ENCODE results near the gene ACAP1. TPM values are rescaled to one million over a fixed set of nuclear protein-coding genes. Genes with fewer than 3 reads are reported as not detected.

Gene ACAP1
- total RNA-seq, 2 donors from 2014 or later: 5.1 to 6.7 TPM

- Histone ChIP-seq H3K9me3 (no peaks in the 10 kb centered on the region), H3K4me1 (peaks cover 0 to 3% of the 10 kb centered on the region in 2 donors), H3K27me3 (no peaks in the 10 kb centered on the region), H3K36me3 (peaks cover 82% of the 10 kb centered on the region), H3K27ac (no peak overlapping the region), H3K4me3 (no peak overlapping the region)
- no peak for DNase-seq (ENCODE audit: low spot score)
- TF ChIP-seq CTCF (IDR thresholded peaks at IDR 0.05): no peak
Observed at GRCh38 chr17:7322520-7323194, 13.7 kb upstream of the ACAP1 start.

GRCh38 chr17:7323731-7324437, 12.4 kb upstream of the ACAP1 start:
- no peak overlapping the region for H3K4me3 ChIP-seq
- TF ChIP-seq CTCF (IDR thresholded peaks at IDR 0.05): peak; percentile 70 to 86
- no peak for DNase-seq (ENCODE audit: low spot score)

GRCh38 chr17:7324438-7324779, 11.9 kb upstream of the ACAP1 start:
- no peak for DNase-seq (ENCODE audit: low spot score)
- no peaks in the 10 kb centered on the region for H3K27me3 ChIP-seq
- no peak overlapping the region for H3K4me3 ChIP-seq
- H3K9me3 ChIP-seq: no peaks in the 10 kb centered on the region
- H3K27ac ChIP-seq: no peak overlapping the region
- peak in 1 of 2 donors; percentile 11 for TF ChIP-seq CTCF (IDR thresholded peaks at IDR 0.05)
- H3K36me3 ChIP-seq: peaks cover 65% of the 10 kb centered on the region
- H3K4me1 ChIP-seq: peaks cover 0 to 16% of the 10 kb centered on the region in 2 donors

More at GRCh38 chr17:7323731-7324437, 12.4 kb upstream of the ACAP1 start:
- Histone ChIP-seq H3K27ac (no peak overlapping the region), H3K27me3 (no peaks in the 10 kb centered on the region), H3K36me3 (peaks cover 70% of the 10 kb centered on the region), H3K4me1 (peaks cover 0 to 15% of the 10 kb centered on the region in 2 donors), H3K9me3 (no peaks in the 10 kb centered on the region)

- DNase-seq (ENCODE audit: low spot score): no peak
- Histone ChIP-seq H3K4me3 (no peak overlapping the region), H3K36me3 (peaks cover 62% of the 10 kb centered on the region), H3K4me1 (peaks cover 0 to 16% of the 10 kb centered on the region in 2 donors), H3K27ac (no peak overlapping the region), H3K27me3 (no peaks in the 10 kb centered on the region), H3K9me3 (no peaks in the 10 kb centered on the region)
- TF ChIP-seq CTCF (IDR thresholded peaks at IDR 0.05): no peak
Observed at GRCh38 chr17:7325031-7325528, 11.2 kb upstream of the ACAP1 start.

GRCh38 chr17:7326186-7326585, 10.1 kb upstream of the ACAP1 start:
- Histone ChIP-seq H3K4me3 (no peak overlapping the region), H3K36me3 (peaks cover 51% of the 10 kb centered on the region), H3K27ac (no peak overlapping the region), H3K9me3 (no peaks in the 10 kb centered on the region), H3K27me3 (no peaks in the 10 kb centered on the region), H3K4me1 (peaks cover 0 to 22% of the 10 kb centered on the region in 2 donors)
- TF ChIP-seq CTCF (IDR thresholded peaks at IDR 0.05): no peak
- DNase-seq (ENCODE audit: low spot score): no peak

Measured in right atrium auricular region (tissue), 2 donors.